Measurements from ENCODE around the gene ARRDC4. TPM values are rescaled to one million over a fixed set of nuclear protein-coding genes. Genes with fewer than 3 reads are reported as not detected.

ARRDC4 gene
- total RNA-seq, 1 experiment from 2014 or later, result 9.0 TPM

GRCh38 chr15:97991972-97992541, 31.6 kb downstream of the ARRDC4 start (continued):
- TF ChIP-seq E2F5 (CRISPR knock-in tag; IDR thresholded peaks at IDR 0.05), result no peak

- Mint-ChIP-seq H3K27ac (no peak overlapping the region), H3K4me3 (no peak overlapping the region), H3K27me3 (ENCODE audit: low read depth) (no peaks in the 10 kb centered on the region), H3K4me1 (peaks cover 4% of the 10 kb centered on the region; the same call in 1 of the 2 replicates), H3K36me3 (peaks cover 5% of the 10 kb centered on the region), H3K9me3 (peaks cover 25% of the 10 kb centered on the region)
- ATAC-seq, result no peak
- ChIA-PET POLR2A (no interaction called here), CTCF (no interaction called here)
- no peak for TF ChIP-seq ZNF281 (CRISPR knock-in tag; IDR thresholded peaks at IDR 0.05)
- no peak for TF ChIP-seq TP53 (CRISPR knock-in tag; IDR thresholded peaks at IDR 0.05)
- no peak for DNase-seq (ENCODE audit: low spot score)
These were observed 32.3 kb downstream of the ARRDC4 start for GRCh38 chr15:97992823-97993222.

GRCh38 chr15:97993310-97993738, 32.8 kb downstream of the ARRDC4 start:
- no peak for TF ChIP-seq ZNF138 (CRISPR knock-in tag; conservative IDR thresholded peaks at IDR 0.05)
- no peak for TF ChIP-seq GABPB1 (CRISPR knock-in tag; IDR thresholded peaks at IDR 0.05)
- no peak for TF ChIP-seq ZNF263 (CRISPR knock-in tag; IDR thresholded peaks at IDR 0.05; ENCODE audit: low read depth)
- TF ChIP-seq TCF7 (CRISPR knock-in tag; IDR thresholded peaks at IDR 0.05; ENCODE audit: low read depth), result no peak
- no peak for TF ChIP-seq CREB1 (CRISPR knock-in tag; IDR thresholded peaks at IDR 0.05)
- no peak for TF ChIP-seq ZBTB21 (CRISPR knock-in tag; IDR thresholded peaks at IDR 0.05; ENCODE audit: borderline replicate concordance)
- TF ChIP-seq MYBL2 (CRISPR knock-in tag; IDR thresholded peaks at IDR 0.05), result no peak
- no peak for TF ChIP-seq ARID4B (CRISPR knock-in tag; IDR thresholded peaks at IDR 0.05; ENCODE audit: borderline replicate concordance)
- no peak for TF ChIP-seq HMGXB4 (CRISPR knock-in tag; IDR thresholded peaks at IDR 0.05)
- no peak for TF ChIP-seq GRHL2 (CRISPR knock-in tag; IDR thresholded peaks at IDR 0.05; ENCODE audit: insufficient replicate concordance, severe bottlenecking)
- TF ChIP-seq MXD4 (CRISPR knock-in tag; IDR thresholded peaks at IDR 0.05; ENCODE audit: borderline replicate concordance), result no peak
- no peak for TF ChIP-seq ELF4 (CRISPR knock-in tag; IDR thresholded peaks at IDR 0.05; ENCODE audit: low read depth)
- no peak for TF ChIP-seq TEAD4 (CRISPR knock-in tag; IDR thresholded peaks at IDR 0.05)
- TF ChIP-seq E2F4 (CRISPR knock-in tag; IDR thresholded peaks at IDR 0.05; ENCODE audit: borderline replicate concordance, low read depth), result no peak
- TF ChIP-seq SMAD4 (CRISPR knock-in tag; IDR thresholded peaks at IDR 0.05), result no peak
- TF ChIP-seq NR3C1 (CRISPR knock-in tag; conservative IDR thresholded peaks at IDR 0.05; ENCODE audit: low read depth), result no peak
- no peak for TF ChIP-seq NR2C2 (CRISPR knock-in tag; IDR thresholded peaks at IDR 0.05)
- TF ChIP-seq EMX1 (CRISPR knock-in tag; IDR thresholded peaks at IDR 0.05), result no peak
- no peak for TF ChIP-seq SP1 (CRISPR knock-in tag; conservative IDR thresholded peaks at IDR 0.05)
- no peak for TF ChIP-seq ZNF396 (CRISPR knock-in tag; IDR thresholded peaks at IDR 0.05; ENCODE audit: borderline replicate concordance)
- peaks cover 20% of the 10 kb centered on the region for H3K9me3 Mint-ChIP-seq
- no peak overlapping the region for H3K27ac Mint-ChIP-seq
- ChIA-PET CTCF (no interaction called here), POLR2A (interaction anchor here (0.6 kb wide), 1 partner anchor 9 kb away, joined by 4 read pairs; no protein-coding TSS in a partner anchor)
- H3K27me3 Mint-ChIP-seq (ENCODE audit: low read depth), result no peaks in the 10 kb centered on the region
- peaks cover 4% of the 10 kb centered on the region; the same call in 1 of the 2 replicates for H3K4me1 Mint-ChIP-seq
- no peak for ATAC-seq
- no peak overlapping the region for H3K4me3 Mint-ChIP-seq
- H3K36me3 Mint-ChIP-seq, result no peaks in the 10 kb centered on the region
- no peak for DNase-seq (ENCODE audit: low spot score)
